Endothelial cell of umbilical vein (primary cell): ENCODE results near the gene EMX1. TPM values are rescaled to one million over a fixed set of nuclear protein-coding genes. Genes with fewer than 3 reads are reported as not detected.

Experiments used
- BruUV-seq: library from RNA; stranded (reverse); fragments of 400-500 nt; replicated peaks from 2 replicates; lab custom pipeline; 2021; lab: Mats Ljungman, UMichigan
- CTCF ChIA-PET: fragments of 300-600, 350-600 bp; sonication (Branson Sonifier 250); formaldehyde crosslinking; loops from one replicate; lab custom pipeline; 2021; ENCODE audit warnings: antibody characterized with exemption, inconsistent platforms; lab: Charles Lee
- POLR2A ChIA-PET: fragments of 300-600, 350-600 bp; sonication (Branson Sonifier 250); formaldehyde crosslinking; loops from one replicate; lab custom pipeline; 2021; ENCODE audit warnings: antibody characterized with exemption, inconsistent platforms; lab: Charles Lee
- DNase-seq: peaks from one replicate; pipeline ENCODE4 v3.0.0-alpha.2; 2011; ENCODE audit warnings: low read depth, low spot score
- FAIRE-seq: peaks from 2 replicates; lab custom pipeline; 2011; peaks lifted over from hg19 to GRCh38; lab: Jason Lieb, UNC
- H2AFZ ChIP-seq: 2 replicates; pipeline ENCODE4 v1.6.0; 2012; ENCODE audit warnings: low read depth, low read length, control low read depth, inconsistent platforms
- H3K27ac ChIP-seq: 2 replicates; pipeline ENCODE4 v1.5.1; 2011; ENCODE audit warnings: low read depth, mild to moderate bottlenecking, control low read depth, low read length, moderate library complexity; ENCODE audit not compliant: insufficient read depth
- H3K27me3 ChIP-seq, 2 experiments: 2 replicates each; pipeline versions ENCODE4 v1.6.0 to v1.6.1; 2011; ENCODE audit warnings: low read length in 2 of 2, mixed read lengths in 1 of 2; ENCODE audit not compliant: control insufficient read depth in 2 of 2, insufficient read depth in 2 of 2
- H3K36me3 ChIP-seq, 2 experiments: 2 replicates in 1 of 2; 3 replicates in 1 of 2; pipeline ENCODE4 v1.5.1; 2011; ENCODE audit warnings: low read length in 2 of 2, mild to moderate bottlenecking in 1 of 2, moderate library complexity in 1 of 2; ENCODE audit not compliant: control insufficient read depth in 2 of 2, insufficient read depth in 2 of 2; ENCODE audit errors: extremely low read depth in 1 of 2
- H3K4me1 ChIP-seq: 3 replicates; pipeline ENCODE4 v1.5.1; 2011; ENCODE audit warnings: mild to moderate bottlenecking, low read length; ENCODE audit not compliant: control insufficient read depth, insufficient read depth; ENCODE audit errors: extremely low read depth
- H3K4me2 ChIP-seq: 2 replicates; pipeline ENCODE4 v1.6.1; 2011; ENCODE audit warnings: low read length, control low read depth, mixed read lengths; ENCODE audit not compliant: insufficient read depth
- H3K4me3 ChIP-seq, 3 experiments: fragments of 200-600 bp in 1 of 3; sonication (generic), shearing (Covaris generic) in 1 of 3; replicated peaks in 1 of 3; 2 replicates each; pipeline ENCODE4 v1.5.1; 2011 to 2016; ENCODE audit warnings: control low read depth in 3 of 3, low read length in 3 of 3, mild to moderate bottlenecking in 2 of 3, inconsistent platforms in 1 of 3, low read depth in 1 of 3, moderate library complexity in 1 of 3; ENCODE audit not compliant: insufficient read depth in 1 of 3
- H3K79me2 ChIP-seq: 2 replicates; pipeline ENCODE4 v1.6.0; 2012; ENCODE audit warnings: low read length, inconsistent platforms; ENCODE audit not compliant: control insufficient read depth, insufficient read depth
- H3K9ac ChIP-seq: replicated peaks from 2 replicates; pipeline ENCODE3; 2011; ENCODE audit warnings: low read length, control low read depth; ENCODE audit not compliant: insufficient read depth; ENCODE audit errors: extremely low read depth
- H3K9me1 ChIP-seq: replicated peaks from 3 replicates; pipeline ENCODE4 v1.6.0; 2011; ENCODE audit warnings: mild to moderate bottlenecking, low read length; ENCODE audit not compliant: control insufficient read depth, insufficient read depth; ENCODE audit errors: extremely low read depth
- H3K9me3 ChIP-seq: replicated peaks from 2 replicates; pipeline ENCODE4 v1.5.1; 2012; ENCODE audit warnings: low read length, inconsistent platforms; ENCODE audit not compliant: control insufficient read depth, insufficient read depth
- H4K20me1 ChIP-seq: replicated peaks from 2 replicates; pipeline ENCODE3; 2011; ENCODE audit warnings: mild to moderate bottlenecking, low read length; ENCODE audit not compliant: control insufficient read depth, insufficient read depth; ENCODE audit errors: extremely low read depth
- CTCF ChIP-seq, 2 donors: IDR thresholded peaks; 1 replicate in 1 of 2; 2 replicates in 1 of 2; pipeline ENCODE4 v1.5.1; 2011; ENCODE audit warnings: low read length in 2 of 2, mild to moderate bottlenecking in 2 of 2, moderate library complexity in 2 of 2, control low read depth in 1 of 2, inconsistent platforms in 1 of 2, low read depth in 1 of 2; ENCODE audit not compliant: insufficient read depth in 1 of 2; ENCODE audit errors: extremely low read depth in 1 of 2
- EZH2 ChIP-seq: IDR thresholded peaks from 2 replicates; pipeline ENCODE4 v1.6.1; 2012; ENCODE audit warnings: borderline replicate concordance, low read depth, mild to moderate bottlenecking, moderate library complexity, low read length, inconsistent platforms; ENCODE audit not compliant: severe bottlenecking
- FOS ChIP-seq: IDR thresholded peaks from 2 replicates; pipeline ENCODE4 v1.6.1; 2011; ENCODE audit warnings: mild to moderate bottlenecking, low read length, moderate library complexity, borderline replicate concordance; ENCODE audit not compliant: insufficient read depth
- GATA2 ChIP-seq: IDR thresholded peaks from 2 replicates; pipeline ENCODE4 v1.7.0; 2011; ENCODE audit warnings: low read depth, mild to moderate bottlenecking, moderate library complexity, mixed read lengths, low read length; ENCODE audit not compliant: insufficient read length, insufficient read depth
- JUN ChIP-seq: IDR thresholded peaks from 2 replicates; pipeline ENCODE4 v1.6.1; 2011; ENCODE audit warnings: borderline replicate concordance, low read depth; ENCODE audit not compliant: insufficient read length, insufficient read depth
- MAX ChIP-seq: IDR thresholded peaks from 2 replicates; pipeline ENCODE4 v1.6.1; 2011; ENCODE audit not compliant: insufficient read depth, insufficient read length
- MYC ChIP-seq: IDR thresholded peaks from one replicate; pipeline ENCODE4 v1.6.1; 2011; ENCODE audit warnings: mild to moderate bottlenecking, low read depth, low read length
- POLR2A ChIP-seq: IDR thresholded peaks from 2 replicates; pipeline ENCODE4 v1.6.1; 2012; ENCODE audit warnings: low read depth, mild to moderate bottlenecking, control low read depth, low read length
- POLR2AphosphoS5 ChIP-seq: IDR thresholded peaks from 2 replicates; pipeline ENCODE4 v1.6.1; 2012; ENCODE audit warnings: low read depth, mild to moderate bottlenecking, control low read depth, low read length, moderate library complexity; ENCODE audit not compliant: insufficient read depth
- dilution Hi-C: fragments of 300-500 bp; cut with MboI; formaldehyde crosslinking; loops from one replicate; pipeline ENCODE4 v1.15.0; 2019; ENCODE audit warnings: low sequenced_read_pairs; ENCODE audit not compliant: extremely low pct_ligation_motif_present
- intact Hi-C: fragments of 100-400 bp; cut with micrococcal nuclease; formaldehyde crosslinking; loops from one replicate; pipeline ENCODE4 v1.10.0; 2022
- polyA plus RNA-seq, 4 experiments: library from polyadenylated mRNA; depleted of rRNA in 3 of 4; stranded (reverse) in 3 of 4; unstranded in 1 of 4; fragments of >200 nt; gene quantifications; 2 replicates each; pipeline versions ENCODE4 v1.2.1 to v1.2.3, GENCODE V29; 2011 to 2012; ENCODE audit warnings: missing spikeins in 1 of 4
- total RNA-seq: library from RNA; stranded (reverse); gene quantifications from 2 replicates; pipeline ENCODE4 v1.2.3, GENCODE V29; 2021

EMX1 gene
- total and polyA plus RNA-seq, 2 donors (not counting 3 experiments of a cell fraction or from before 2014, with no cell fraction given), result not detected

GRCh38 chr2:72895759-72896281, 21.5 kb upstream of the EMX1 start:
- peak overlapping the region; percentile 2 for H3K4me2 ChIP-seq
- peak overlapping the region; percentile 55 for H2AFZ ChIP-seq
- H3K4me3 ChIP-seq, result no peak overlapping the region
- H3K27me3 ChIP-seq, result peaks cover 4% of the 10 kb centered on the region in 2 experiments
- intact Hi-C loops, result no loop called here
- FAIRE-seq (peak; percentile 4), DNase-seq (peak; percentile 20)
- no peaks in the 10 kb centered on the region for H3K79me2 ChIP-seq
- no peaks in the 10 kb centered on the region for H3K9me3 ChIP-seq
- dilution Hi-C loops, result no loop called here
- TF ChIP-seq GATA2, result no peak
- TF ChIP-seq CTCF (IDR thresholded peaks at IDR 0.05; ENCODE audit: extremely low read depth in 1 of 2, insufficient read depth in 1 of 2, low read depth in 1 of 2, low read length in 2 of 2), result no peak
- no peak for TF ChIP-seq JUN
- no peak for TF ChIP-seq POLR2A
- TF ChIP-seq FOS, result no peak
- no peak for TF ChIP-seq EZH2
- TF ChIP-seq POLR2AphosphoS5, result no peak
- TF ChIP-seq MYC, result no peak
- TF ChIP-seq MAX, result no peak
- H3K27ac ChIP-seq, result no peak overlapping the region
- no peaks in the 10 kb centered on the region for H3K9me1 ChIP-seq
- ChIA-PET CTCF (interaction anchor here (1.2 to 10.7 kb wide), 8 partner anchors 9 to 317 kb away, joined by 3 to 261 read pairs (median 56); partner anchors contain the start of genes SMYD5 and SPR), POLR2A (no interaction called here)
- BruUV-seq, result no TSS peak
- H4K20me1 ChIP-seq, result no peaks in the 10 kb centered on the region
- H3K36me3 ChIP-seq, result peaks cover 0 to 9% of the 10 kb centered on the region in 2 experiments
- peaks cover 14% of the 10 kb centered on the region for H3K4me1 ChIP-seq
- no peak overlapping the region for H3K9ac ChIP-seq
